ENCODE measurements around the gene CYRIA. TPM values are rescaled to one million over a fixed set of nuclear protein-coding genes. Genes with fewer than 3 reads are reported as not detected.

The CYRIA gene
- total and polyA plus RNA-seq, 2 donors (not counting 3 experiments of a cell fraction or from before 2014, with no cell fraction given) = 9.3 to 38.4 TPM

DNA sequence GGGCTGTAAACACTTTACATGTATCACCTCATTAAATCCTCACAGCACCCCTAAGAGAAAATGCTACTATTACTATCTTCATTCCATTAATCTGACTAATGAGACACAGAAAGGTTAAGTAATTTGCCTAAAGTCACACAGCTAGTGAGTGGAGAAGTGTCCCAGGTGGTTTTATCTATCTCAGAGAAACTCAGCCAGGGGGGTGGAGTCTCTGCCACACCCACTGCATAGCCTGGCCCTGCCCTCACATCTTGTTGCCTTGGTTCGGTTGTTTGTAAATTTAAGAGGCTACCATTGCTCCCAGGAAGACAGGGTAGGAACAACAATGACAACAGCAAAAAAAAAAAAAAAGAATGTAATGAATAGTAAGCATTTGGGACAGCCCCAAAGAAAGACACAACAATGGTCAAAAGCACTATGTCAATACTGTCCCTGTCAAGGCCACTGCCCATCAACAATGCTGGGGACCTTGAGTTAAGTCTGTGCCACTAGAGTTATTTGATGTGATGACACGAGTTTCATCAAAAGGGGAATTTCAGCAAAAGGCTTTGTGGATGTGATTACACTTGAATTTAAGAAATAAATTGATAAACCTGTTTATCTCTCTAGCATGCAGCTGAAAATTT lies 17.5 kb downstream of the CYRIA start:
- ChIA-PET CTCF (interaction anchor here (0.9 kb wide), 1 partner anchor 26 kb away, joined by 3 read pairs; no protein-coding TSS in a partner anchor), POLR2A (interaction anchor here (0.7 kb wide), 1 partner anchor 62 kb away, joined by 3 read pairs; no protein-coding TSS in a partner anchor)
- FAIRE-seq = no peak
- Histone ChIP-seq H3K9me1 (replicated peaks; ENCODE audit: control insufficient read depth, extremely low read depth, insufficient read depth, low read length) (no peaks in the 10 kb centered on the region), H3K79me2 (ENCODE audit: control insufficient read depth, insufficient read depth, low read length) (peaks cover 18% of the 10 kb centered on the region), H3K4me3 (replicated peaks in 1 of 3; ENCODE audit: insufficient read depth in 1 of 3, low read depth in 1 of 3, low read length in 3 of 3) (no peak overlapping the region), H3K9me3 (replicated peaks; ENCODE audit: control insufficient read depth, insufficient read depth, low read length) (no peaks in the 10 kb centered on the region), H3K36me3 (ENCODE audit: control insufficient read depth in 2 of 2, extremely low read depth in 1 of 2, insufficient read depth in 2 of 2, low read length in 2 of 2) (peaks cover 0 to 3% of the 10 kb centered on the region in 2 experiments), H2AFZ (ENCODE audit: low read depth, low read length) (no peak overlapping the region), H3K9ac (replicated peaks; ENCODE audit: extremely low read depth, insufficient read depth, low read length) (no peak overlapping the region), H3K4me1 (ENCODE audit: control insufficient read depth, extremely low read depth, insufficient read depth, low read length) (peaks cover 44% of the 10 kb centered on the region), H3K4me2 (ENCODE audit: insufficient read depth, low read length) (no peak overlapping the region), H3K27me3 (ENCODE audit: control insufficient read depth in 2 of 2, insufficient read depth in 2 of 2, low read length in 2 of 2) (no peaks in the 10 kb centered on the region), H3K27ac (ENCODE audit: insufficient read depth, low read depth, low read length) (no peak overlapping the region), H4K20me1 (replicated peaks; ENCODE audit: control insufficient read depth, extremely low read depth, insufficient read depth, low read length) (no peaks in the 10 kb centered on the region)
- no TSS peak for BruUV-seq (replicated peaks)
- dilution Hi-C loops (cut with MboI; ENCODE audit: extremely low pct_ligation_motif_present, low sequenced_read_pairs) = no loop called here
- TF ChIP-seq FOS (IDR thresholded peaks at IDR 0.05; ENCODE audit: borderline replicate concordance, insufficient read depth, low read length) (no peak), GATA2 (IDR thresholded peaks at IDR 0.05; ENCODE audit: insufficient read depth, insufficient read length, low read depth, low read length) (no peak), POLR2A (IDR thresholded peaks at IDR 0.05; ENCODE audit: low read depth, low read length) (no peak), JUN (IDR thresholded peaks at IDR 0.05; ENCODE audit: borderline replicate concordance, insufficient read depth, insufficient read length, low read depth) (no peak)
- intact Hi-C loops (cut with micrococcal nuclease) = no loop called here
- no peak for DNase-seq (ENCODE audit: low read depth, low spot score)

DNA sequence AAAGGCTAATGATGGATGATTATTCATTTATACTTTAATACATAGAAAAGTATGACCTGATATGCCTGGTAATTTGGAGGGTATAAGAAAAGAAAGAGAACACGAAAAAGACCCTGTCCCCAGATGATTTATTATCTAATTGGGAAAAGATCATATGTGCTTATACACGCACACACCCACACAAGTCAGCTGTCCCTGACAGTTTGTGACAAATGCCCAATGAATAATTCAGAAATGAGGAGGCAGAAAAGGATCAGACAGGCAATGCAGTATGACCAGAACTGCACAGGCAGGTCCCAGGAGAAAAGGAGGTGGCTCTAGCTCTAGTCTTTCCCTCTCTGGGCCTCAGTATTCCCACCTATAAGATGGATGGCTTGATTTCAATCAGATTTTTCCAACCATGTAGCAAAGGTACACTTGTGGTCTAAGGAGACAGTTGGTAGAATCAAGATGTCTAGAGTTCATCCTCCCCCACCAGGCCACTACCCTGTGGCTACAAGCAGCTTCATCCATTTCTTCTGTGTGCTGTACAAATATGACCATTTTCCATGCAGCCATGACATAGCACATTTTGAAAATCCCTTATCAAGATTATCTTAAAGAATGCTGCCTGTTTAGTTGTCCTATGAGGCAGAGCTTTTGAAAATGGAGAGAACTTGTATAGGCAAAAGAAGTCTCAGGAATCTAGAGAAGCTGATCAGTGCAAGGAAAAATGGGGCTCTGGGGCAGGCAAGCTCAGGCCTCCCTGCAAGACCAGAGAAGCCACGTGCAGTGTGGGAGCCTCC lies 19.7 kb downstream of the CYRIA start:
- H4K20me1 ChIP-seq (replicated peaks; ENCODE audit: control insufficient read depth, extremely low read depth, insufficient read depth, low read length) = no peaks in the 10 kb centered on the region
- no peak for DNase-seq (ENCODE audit: low read depth, low spot score)
- intact Hi-C loops (cut with micrococcal nuclease) (no loop called here), dilution Hi-C loops (cut with MboI; ENCODE audit: extremely low pct_ligation_motif_present, low sequenced_read_pairs) (no loop called here)
- no peak overlapping the region for H3K27ac ChIP-seq (ENCODE audit: insufficient read depth, low read depth, low read length)
- peaks cover 27% of the 10 kb centered on the region for H3K4me1 ChIP-seq (ENCODE audit: control insufficient read depth, extremely low read depth, insufficient read depth, low read length)
- no peak for FAIRE-seq
- peaks cover 28% of the 10 kb centered on the region for H3K79me2 ChIP-seq (ENCODE audit: control insufficient read depth, insufficient read depth, low read length)
- ChIA-PET CTCF (interaction anchor here (0.9 to 3.1 kb wide), 3 partner anchors 18 to 37 kb away, joined by 3 to 9 read pairs (median 3); no protein-coding TSS in a partner anchor), POLR2A (no interaction called here)
- H3K9me3 ChIP-seq (replicated peaks; ENCODE audit: control insufficient read depth, insufficient read depth, low read length) = no peaks in the 10 kb centered on the region
- TF ChIP-seq, protein P1, sequence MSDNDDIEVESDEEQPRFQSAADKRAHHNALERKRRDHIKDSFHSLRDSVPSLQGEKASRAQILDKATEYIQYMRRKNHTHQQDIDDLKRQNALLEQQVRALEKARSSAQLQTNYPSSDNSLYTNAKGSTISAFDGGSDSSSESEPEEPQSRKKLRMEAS (IDR thresholded peaks at IDR 0.05; ENCODE audit: insufficient read depth, insufficient read length) = no peak
- TF ChIP-seq EZH2 (IDR thresholded peaks at IDR 0.05; ENCODE audit: borderline replicate concordance, low read depth, low read length, severe bottlenecking) (no peak), POLR2A (IDR thresholded peaks at IDR 0.05; ENCODE audit: low read depth, low read length) (no peak), POLR2AphosphoS5 (IDR thresholded peaks at IDR 0.05; ENCODE audit: insufficient read depth, low read depth, low read length) (no peak), FOS (IDR thresholded peaks at IDR 0.05; ENCODE audit: borderline replicate concordance, insufficient read depth, low read length) (no peak), JUN (IDR thresholded peaks at IDR 0.05; ENCODE audit: borderline replicate concordance, insufficient read depth, insufficient read length, low read depth) (no peak), GATA2 (IDR thresholded peaks at IDR 0.05; ENCODE audit: insufficient read depth, insufficient read length, low read depth, low read length) (no peak), MYC (IDR thresholded peaks at IDR 0.05; ENCODE audit: low read depth, low read length) (no peak)
- TF ChIP-seq, protein P2, sequence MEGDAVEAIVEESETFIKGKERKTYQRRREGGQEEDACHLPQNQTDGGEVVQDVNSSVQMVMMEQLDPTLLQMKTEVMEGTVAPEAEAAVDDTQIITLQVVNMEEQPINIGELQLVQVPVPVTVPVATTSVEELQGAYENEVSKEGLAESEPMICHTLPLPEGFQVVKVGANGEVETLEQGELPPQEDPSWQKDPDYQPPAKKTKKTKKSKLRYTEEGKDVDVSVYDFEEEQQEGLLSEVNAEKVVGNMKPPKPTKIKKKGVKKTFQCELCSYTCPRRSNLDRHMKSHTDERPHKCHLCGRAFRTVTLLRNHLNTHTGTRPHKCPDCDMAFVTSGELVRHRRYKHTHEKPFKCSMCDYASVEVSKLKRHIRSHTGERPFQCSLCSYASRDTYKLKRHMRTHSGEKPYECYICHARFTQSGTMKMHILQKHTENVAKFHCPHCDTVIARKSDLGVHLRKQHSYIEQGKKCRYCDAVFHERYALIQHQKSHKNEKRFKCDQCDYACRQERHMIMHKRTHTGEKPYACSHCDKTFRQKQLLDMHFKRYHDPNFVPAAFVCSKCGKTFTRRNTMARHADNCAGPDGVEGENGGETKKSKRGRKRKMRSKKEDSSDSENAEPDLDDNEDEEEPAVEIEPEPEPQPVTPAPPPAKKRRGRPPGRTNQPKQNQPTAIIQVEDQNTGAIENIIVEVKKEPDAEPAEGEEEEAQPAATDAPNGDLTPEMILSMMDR (IDR thresholded peaks at IDR 0.05; ENCODE audit: extremely low read depth in 1 of 2, insufficient read depth in 1 of 2, low read depth in 1 of 2, low read length in 2 of 2) = no peak
- no peak overlapping the region for H3K4me2 ChIP-seq (ENCODE audit: insufficient read depth, low read length)
- no peaks in the 10 kb centered on the region for H3K27me3 ChIP-seq (ENCODE audit: control insufficient read depth in 2 of 2, insufficient read depth in 2 of 2, low read length in 2 of 2)
- no peak overlapping the region for H2AFZ ChIP-seq (ENCODE audit: low read depth, low read length)
- H3K4me3 ChIP-seq (replicated peaks in 1 of 3; ENCODE audit: insufficient read depth in 1 of 3, low read depth in 1 of 3, low read length in 3 of 3) = no peak overlapping the region
- BruUV-seq (replicated peaks) = no TSS peak
- H3K36me3 ChIP-seq (ENCODE audit: control insufficient read depth in 2 of 2, extremely low read depth in 1 of 2, insufficient read depth in 2 of 2, low read length in 2 of 2) = peaks cover 0 to 3% of the 10 kb centered on the region in 2 experiments
- no peaks in the 10 kb centered on the region for H3K9me1 ChIP-seq (replicated peaks; ENCODE audit: control insufficient read depth, extremely low read depth, insufficient read depth, low read length)
- no peak overlapping the region for H3K9ac ChIP-seq (replicated peaks; ENCODE audit: extremely low read depth, insufficient read depth, low read length)
